ENCODE data around the gene SKAP2.

DNA sequence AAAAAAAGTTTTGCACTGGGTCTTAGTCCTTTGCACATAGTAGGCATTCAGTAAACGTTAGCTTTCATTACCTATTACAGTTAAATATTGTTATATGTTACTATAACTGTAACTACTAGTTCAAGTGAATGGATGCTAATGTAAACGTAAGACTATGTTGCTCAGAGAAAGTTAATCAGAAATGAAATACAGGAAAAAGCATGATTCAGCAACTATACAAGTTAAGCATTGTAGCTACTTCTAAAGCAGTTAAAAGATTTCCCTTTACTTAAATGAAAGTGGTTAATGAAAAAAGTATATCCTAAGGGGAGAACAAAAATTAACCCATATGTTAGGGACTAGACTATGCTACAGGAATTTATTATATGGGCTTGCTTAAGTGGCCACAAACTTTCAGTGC lies 121.2 kb downstream of the SKAP2 start:
- TF ChIP-seq GABPA (IDR thresholded peaks at IDR 0.05; ENCODE audit: low read depth, low read length) = no peak
- no peak for TF ChIP-seq GABPA (CRISPR knock-in tag; IDR thresholded peaks at IDR 0.05; ENCODE audit: low read depth)
- TF ChIP-seq, protein P1, sequence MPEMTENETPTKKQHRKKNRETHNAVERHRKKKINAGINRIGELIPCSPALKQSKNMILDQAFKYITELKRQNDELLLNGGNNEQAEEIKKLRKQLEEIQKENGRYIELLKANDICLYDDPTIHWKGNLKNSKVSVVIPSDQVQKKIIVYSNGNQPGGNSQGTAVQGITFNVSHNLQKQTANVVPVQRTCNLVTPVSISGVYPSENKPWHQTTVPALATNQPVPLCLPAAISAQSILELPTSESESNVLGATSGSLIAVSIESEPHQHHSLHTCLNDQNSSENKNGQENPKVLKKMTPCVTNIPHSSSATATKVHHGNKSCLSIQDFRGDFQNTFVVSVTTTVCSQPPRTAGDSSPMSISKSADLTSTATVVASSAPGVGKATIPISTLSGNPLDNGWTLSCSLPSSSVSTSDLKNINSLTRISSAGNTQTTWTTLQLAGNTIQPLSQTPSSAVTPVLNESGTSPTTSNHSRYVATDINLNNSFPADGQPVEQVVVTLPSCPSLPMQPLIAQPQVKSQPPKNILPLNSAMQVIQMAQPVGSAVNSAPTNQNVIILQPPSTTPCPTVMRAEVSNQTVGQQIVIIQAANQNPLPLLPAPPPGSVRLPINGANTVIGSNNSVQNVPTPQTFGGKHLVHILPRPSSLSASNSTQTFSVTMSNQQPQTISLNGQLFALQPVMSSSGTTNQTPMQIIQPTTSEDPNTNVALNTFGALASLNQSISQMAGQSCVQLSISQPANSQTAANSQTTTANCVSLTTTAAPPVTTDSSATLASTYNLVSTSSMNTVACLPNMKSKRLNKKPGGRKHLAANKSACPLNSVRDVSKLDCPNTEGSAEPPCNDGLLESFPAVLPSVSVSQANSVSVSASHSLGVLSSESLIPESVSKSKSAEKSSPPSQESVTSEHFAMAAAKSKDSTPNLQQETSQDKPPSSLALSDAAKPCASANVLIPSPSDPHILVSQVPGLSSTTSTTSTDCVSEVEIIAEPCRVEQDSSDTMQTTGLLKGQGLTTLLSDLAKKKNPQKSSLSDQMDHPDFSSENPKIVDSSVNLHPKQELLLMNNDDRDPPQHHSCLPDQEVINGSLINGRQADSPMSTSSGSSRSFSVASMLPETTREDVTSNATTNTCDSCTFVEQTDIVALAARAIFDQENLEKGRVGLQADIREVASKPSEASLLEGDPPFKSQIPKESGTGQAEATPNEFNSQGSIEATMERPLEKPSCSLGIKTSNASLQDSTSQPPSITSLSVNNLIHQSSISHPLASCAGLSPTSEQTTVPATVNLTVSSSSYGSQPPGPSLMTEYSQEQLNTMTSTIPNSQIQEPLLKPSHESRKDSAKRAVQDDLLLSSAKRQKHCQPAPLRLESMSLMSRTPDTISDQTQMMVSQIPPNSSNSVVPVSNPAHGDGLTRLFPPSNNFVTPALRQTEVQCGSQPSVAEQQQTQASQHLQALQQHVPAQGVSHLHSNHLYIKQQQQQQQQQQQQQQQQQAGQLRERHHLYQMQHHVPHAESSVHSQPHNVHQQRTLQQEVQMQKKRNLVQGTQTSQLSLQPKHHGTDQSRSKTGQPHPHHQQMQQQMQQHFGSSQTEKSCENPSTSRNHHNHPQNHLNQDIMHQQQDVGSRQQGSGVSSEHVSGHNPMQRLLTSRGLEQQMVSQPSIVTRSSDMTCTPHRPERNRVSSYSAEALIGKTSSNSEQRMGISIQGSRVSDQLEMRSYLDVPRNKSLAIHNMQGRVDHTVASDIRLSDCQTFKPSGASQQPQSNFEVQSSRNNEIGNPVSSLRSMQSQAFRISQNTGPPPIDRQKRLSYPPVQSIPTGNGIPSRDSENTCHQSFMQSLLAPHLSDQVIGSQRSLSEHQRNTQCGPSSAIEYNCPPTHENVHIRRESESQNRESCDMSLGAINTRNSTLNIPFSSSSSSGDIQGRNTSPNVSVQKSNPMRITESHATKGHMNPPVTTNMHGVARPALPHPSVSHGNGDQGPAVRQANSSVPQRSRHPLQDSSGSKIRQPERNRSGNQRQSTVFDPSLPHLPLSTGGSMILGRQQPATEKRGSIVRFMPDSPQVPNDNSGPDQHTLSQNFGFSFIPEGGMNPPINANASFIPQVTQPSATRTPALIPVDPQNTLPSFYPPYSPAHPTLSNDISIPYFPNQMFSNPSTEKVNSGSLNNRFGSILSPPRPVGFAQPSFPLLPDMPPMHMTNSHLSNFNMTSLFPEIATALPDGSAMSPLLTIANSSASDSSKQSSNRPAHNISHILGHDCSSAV (CRISPR knock-in tag; IDR thresholded peaks at IDR 0.05; ENCODE audit: borderline replicate concordance) = no peak
- TF ChIP-seq RXRA (CRISPR knock-in tag; IDR thresholded peaks at IDR 0.05) = no peak
- no peak for TF ChIP-seq POLR2AphosphoS5 (IDR thresholded peaks at IDR 0.05; ENCODE audit: low read depth, low read length)
- TF ChIP-seq, protein P2, sequence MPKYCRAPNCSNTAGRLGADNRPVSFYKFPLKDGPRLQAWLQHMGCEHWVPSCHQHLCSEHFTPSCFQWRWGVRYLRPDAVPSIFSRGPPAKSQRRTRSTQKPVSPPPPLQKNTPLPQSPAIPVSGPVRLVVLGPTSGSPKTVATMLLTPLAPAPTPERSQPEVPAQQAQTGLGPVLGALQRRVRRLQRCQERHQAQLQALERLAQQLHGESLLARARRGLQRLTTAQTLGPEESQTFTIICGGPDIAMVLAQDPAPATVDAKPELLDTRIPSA (CRISPR knock-in tag; IDR thresholded peaks at IDR 0.05; ENCODE audit: borderline replicate concordance) = no peak
- no peak for TF ChIP-seq JUND (CRISPR knock-in tag; IDR thresholded peaks at IDR 0.05)
- TF ChIP-seq EP300 (IDR thresholded peaks at IDR 0.05; ENCODE audit: low read depth in 2 of 2, low read length in 2 of 2) = no peak
- TF ChIP-seq EP300 (CRISPR knock-in tag; IDR thresholded peaks at IDR 0.05; ENCODE audit: borderline replicate concordance) = no peak
- TF ChIP-seq SP2 (CRISPR knock-in tag; IDR thresholded peaks at IDR 0.05) = no peak
- TF ChIP-seq, protein P3, sequence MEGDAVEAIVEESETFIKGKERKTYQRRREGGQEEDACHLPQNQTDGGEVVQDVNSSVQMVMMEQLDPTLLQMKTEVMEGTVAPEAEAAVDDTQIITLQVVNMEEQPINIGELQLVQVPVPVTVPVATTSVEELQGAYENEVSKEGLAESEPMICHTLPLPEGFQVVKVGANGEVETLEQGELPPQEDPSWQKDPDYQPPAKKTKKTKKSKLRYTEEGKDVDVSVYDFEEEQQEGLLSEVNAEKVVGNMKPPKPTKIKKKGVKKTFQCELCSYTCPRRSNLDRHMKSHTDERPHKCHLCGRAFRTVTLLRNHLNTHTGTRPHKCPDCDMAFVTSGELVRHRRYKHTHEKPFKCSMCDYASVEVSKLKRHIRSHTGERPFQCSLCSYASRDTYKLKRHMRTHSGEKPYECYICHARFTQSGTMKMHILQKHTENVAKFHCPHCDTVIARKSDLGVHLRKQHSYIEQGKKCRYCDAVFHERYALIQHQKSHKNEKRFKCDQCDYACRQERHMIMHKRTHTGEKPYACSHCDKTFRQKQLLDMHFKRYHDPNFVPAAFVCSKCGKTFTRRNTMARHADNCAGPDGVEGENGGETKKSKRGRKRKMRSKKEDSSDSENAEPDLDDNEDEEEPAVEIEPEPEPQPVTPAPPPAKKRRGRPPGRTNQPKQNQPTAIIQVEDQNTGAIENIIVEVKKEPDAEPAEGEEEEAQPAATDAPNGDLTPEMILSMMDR (CRISPR knock-in tag; IDR thresholded peaks at IDR 0.05) = no peak
- no peak for TF ChIP-seq SRSF9 (IDR thresholded peaks at IDR 0.05; ENCODE audit: borderline replicate concordance, insufficient read depth, low read depth, low read length, poor library complexity, severe bottlenecking)
